Measurements from ENCODE around the gene THTPA. TPM values are rescaled to one million over a fixed set of nuclear protein-coding genes. Genes with fewer than 3 reads are reported as not detected.

Gene THTPA
- total RNA-seq, result 21.4 and 21.5 TPM in 2 replicates
- 11.5 TPM for total RNA-seq (2013)
- 10.7 and 17.0 TPM in 2 replicates for polyA plus RNA-seq
- 11.6 and 13.9 TPM in 2 replicates for polyA minus RNA-seq

DNA sequence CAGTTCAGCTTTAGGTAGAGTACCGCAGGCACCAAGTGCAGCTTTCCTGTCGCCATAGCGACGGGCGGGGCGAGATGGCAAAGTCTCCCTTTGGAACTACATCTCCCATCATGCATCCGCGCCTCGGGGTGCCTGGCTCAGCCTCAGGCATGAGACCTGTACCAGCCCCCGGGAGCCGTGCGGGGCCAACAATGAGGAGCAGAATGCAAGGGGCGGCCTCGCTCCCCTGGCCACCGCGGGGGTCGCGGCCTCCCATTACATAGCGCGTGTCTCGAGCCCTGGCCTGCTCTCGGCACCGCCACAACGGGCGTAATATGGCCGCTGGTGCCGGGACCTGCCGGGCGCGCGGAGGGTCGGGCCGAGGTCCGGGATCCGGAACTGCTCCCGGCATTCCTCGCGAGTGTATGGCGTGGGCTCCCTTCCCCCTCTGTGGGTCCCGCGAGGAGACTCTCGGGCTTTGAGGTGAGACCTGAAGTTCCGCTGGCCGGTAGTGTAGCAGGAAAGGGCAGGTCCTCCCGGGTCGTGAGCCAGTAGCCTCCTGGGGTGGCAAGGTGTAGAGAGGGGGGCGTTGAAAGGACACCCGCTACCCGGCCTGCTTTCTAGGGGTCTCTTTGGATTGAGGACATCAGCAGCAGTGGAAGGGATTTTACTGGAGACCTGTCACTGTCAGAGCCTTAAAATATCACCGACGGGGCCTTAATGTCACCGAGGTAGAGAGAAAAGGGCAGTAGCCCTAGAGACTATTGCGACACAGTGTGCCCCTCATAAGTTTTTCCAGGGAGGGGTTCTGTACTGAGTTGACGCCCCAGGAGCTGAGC, at the start of gene THTPA:
THTPA (plus strand) TSS at position 390 of the 818 bp plus-strand sequence. CDS start 487 bp downstream, outside the sequence.
- Histone ChIP-seq H3K27me3 (replicated peaks in 1 of 4; ENCODE audit: control extremely low read depth in 1 of 4, control insufficient read depth in 3 of 4, insufficient read depth in 4 of 4, low read length in 3 of 4) (no peaks in the 10 kb centered on the region), H3K9me3 (ENCODE audit: control extremely low read depth in 1 of 3, control insufficient read depth in 2 of 3, insufficient read depth in 1 of 3, low read length in 2 of 3) (no peaks in the 10 kb centered on the region), H3K79me2 (ENCODE audit: control insufficient read depth, insufficient read depth, low read length) (peaks cover 10% of the 10 kb centered on the region), H3K4me1 (ENCODE audit: control insufficient read depth in 2 of 2, insufficient read depth in 2 of 2, low read length in 2 of 2) (peaks cover 19 to 36% of the 10 kb centered on the region in 2 donors), H3K4me3 (ENCODE audit: control extremely low read depth in 1 of 5, extremely low read depth in 1 of 5, insufficient read depth in 1 of 5, low read depth in 2 of 5, low read length in 4 of 5) (peak within 1 kb of the TSS; percentile 17 to 97 (median 81)), H3K36me3 (replicated peaks in 1 of 2; ENCODE audit: control extremely low read depth in 1 of 2, control insufficient read depth in 1 of 2, extremely low read depth in 1 of 2, insufficient read depth in 2 of 2, low read length in 1 of 2) (peaks cover 0 to 31% of the 10 kb centered on the region in 2 experiments), H3K4me2 (replicated peaks; ENCODE audit: low read depth, low read length, poor library complexity, severe bottlenecking) (peak within 1 kb of the TSS; percentile 81), H4K20me1 (ENCODE audit: control insufficient read depth, insufficient read depth, low read length, poor library complexity, severe bottlenecking) (peaks cover 11% of the 10 kb centered on the region), H3K27ac (ENCODE audit: low read length in 2 of 2) (peak within 1 kb of the TSS; percentile 69 to 84), H2AFZ (ENCODE audit: insufficient read depth, low read depth, low read length, poor library complexity, severe bottlenecking) (peak within 1 kb of the TSS; percentile 96), H3K9ac (ENCODE audit: low read length) (peak within 1 kb of the TSS; percentile 93)
- DNase-seq (peak; percentile 96), ATAC-seq (ENCODE audit: low read depth) (peak; percentile 78)
- Mint-ChIP-seq H3K27me3 (no peaks in the 10 kb centered on the region), H3K9me3 (ENCODE audit: insufficient read depth) (no peaks in the 10 kb centered on the region), H3K27ac (peak within 1 kb of the TSS; percentile 99), H3K4me3 (peak within 1 kb of the TSS; percentile 98), H3K4me1 (peaks cover 45% of the 10 kb centered on the region)
- no peak for TF ChIP-seq EZH2 (IDR thresholded peaks at IDR 0.05; ENCODE audit: borderline replicate concordance, insufficient read depth, low read depth, low read length, poor library complexity, severe bottlenecking)
- TF ChIP-seq, protein P1, sequence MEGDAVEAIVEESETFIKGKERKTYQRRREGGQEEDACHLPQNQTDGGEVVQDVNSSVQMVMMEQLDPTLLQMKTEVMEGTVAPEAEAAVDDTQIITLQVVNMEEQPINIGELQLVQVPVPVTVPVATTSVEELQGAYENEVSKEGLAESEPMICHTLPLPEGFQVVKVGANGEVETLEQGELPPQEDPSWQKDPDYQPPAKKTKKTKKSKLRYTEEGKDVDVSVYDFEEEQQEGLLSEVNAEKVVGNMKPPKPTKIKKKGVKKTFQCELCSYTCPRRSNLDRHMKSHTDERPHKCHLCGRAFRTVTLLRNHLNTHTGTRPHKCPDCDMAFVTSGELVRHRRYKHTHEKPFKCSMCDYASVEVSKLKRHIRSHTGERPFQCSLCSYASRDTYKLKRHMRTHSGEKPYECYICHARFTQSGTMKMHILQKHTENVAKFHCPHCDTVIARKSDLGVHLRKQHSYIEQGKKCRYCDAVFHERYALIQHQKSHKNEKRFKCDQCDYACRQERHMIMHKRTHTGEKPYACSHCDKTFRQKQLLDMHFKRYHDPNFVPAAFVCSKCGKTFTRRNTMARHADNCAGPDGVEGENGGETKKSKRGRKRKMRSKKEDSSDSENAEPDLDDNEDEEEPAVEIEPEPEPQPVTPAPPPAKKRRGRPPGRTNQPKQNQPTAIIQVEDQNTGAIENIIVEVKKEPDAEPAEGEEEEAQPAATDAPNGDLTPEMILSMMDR (IDR thresholded peaks at IDR 0.05), result no peak
- ChIA-PET POLR2A (interaction anchor here (0.6 to 0.8 kb wide), 6 partner anchors 32 to 1143 kb away, joined by 3 to 5 read pairs (median 4); partner anchors contain the start of genes CBLN3, KHNYN and PABPN1), CTCF (interaction anchor here (0.5 to 12.4 kb wide), 7 partner anchors 13 to 88 kb away, joined by 3 to 335 read pairs (median 4); partner anchors contain the start of gene AP1G2)
- intact Hi-C loops (cut with micrococcal nuclease), result loop anchor here (1.0 to 10.0 kb wide), 6 partner anchors 11 to 659 kb away; partner anchors contain the start of genes ACIN1, AP1G2, C14orf119 and CHMP4A
- WGBS (ENCODE audit: insufficient coverage), result 1% methylated on average over 54 of the region's 54 CpGs

- Histone ChIP-seq H3K27me3 (replicated peaks in 1 of 4; ENCODE audit: control extremely low read depth in 1 of 4, control insufficient read depth in 3 of 4, insufficient read depth in 4 of 4, low read length in 3 of 4) (no peaks in the 10 kb centered on the region), H4K20me1 (ENCODE audit: control insufficient read depth, insufficient read depth, low read length, poor library complexity, severe bottlenecking) (no peaks in the 10 kb centered on the region), H3K9me3 (ENCODE audit: control extremely low read depth in 1 of 3, control insufficient read depth in 2 of 3, insufficient read depth in 1 of 3, low read length in 2 of 3) (no peaks in the 10 kb centered on the region), H3K79me2 (ENCODE audit: control insufficient read depth, insufficient read depth, low read length) (no peaks in the 10 kb centered on the region), H3K4me2 (replicated peaks; ENCODE audit: low read depth, low read length, poor library complexity, severe bottlenecking) (peak overlapping the region; percentile 33), H3K36me3 (replicated peaks in 1 of 2; ENCODE audit: control extremely low read depth in 1 of 2, control insufficient read depth in 1 of 2, extremely low read depth in 1 of 2, insufficient read depth in 2 of 2, low read length in 1 of 2) (no peaks in the 10 kb centered on the region), H3K4me1 (ENCODE audit: control insufficient read depth in 2 of 2, insufficient read depth in 2 of 2, low read length in 2 of 2) (no peaks in the 10 kb centered on the region), H3K27ac (ENCODE audit: low read length in 2 of 2) (no peak overlapping the region), H3K4me3 (ENCODE audit: control extremely low read depth in 1 of 5, extremely low read depth in 1 of 5, insufficient read depth in 1 of 5, low read depth in 2 of 5, low read length in 4 of 5) (no peak overlapping the region), H3K9ac (ENCODE audit: low read length) (no peak overlapping the region), H2AFZ (ENCODE audit: insufficient read depth, low read depth, low read length, poor library complexity, severe bottlenecking) (no peak overlapping the region)
- Mint-ChIP-seq H3K9me3 (ENCODE audit: insufficient read depth) (no peaks in the 10 kb centered on the region), H3K27ac (no peak overlapping the region), H3K27me3 (no peaks in the 10 kb centered on the region), H3K4me1 (peaks cover 5% of the 10 kb centered on the region), H3K4me3 (peak overlapping the region; percentile 76)
- no peak for DNase-seq
- ChIA-PET POLR2A (no interaction called here), CTCF (no interaction called here)
- TF ChIP-seq EZH2 (IDR thresholded peaks at IDR 0.05; ENCODE audit: borderline replicate concordance, insufficient read depth, low read depth, low read length, poor library complexity, severe bottlenecking), result no peak
- TF ChIP-seq, protein P1 (IDR thresholded peaks at IDR 0.05), result no peak
- no peak for ATAC-seq (ENCODE audit: low read depth)
- intact Hi-C loops (cut with micrococcal nuclease), result no loop called here
- 76% methylated on average over 3 of the region's 13 CpGs for WGBS (ENCODE audit: insufficient coverage)
These were observed 43.9 kb upstream of the THTPA start for GRCh38 chr14:23512156-23512555.
